T-helper 2 cell treated with Interferon-gamma antibody and Interleukin-4, amounts not matched to agents 5 μg/mL and 100 μg/mL, for 36 hours (primary cell): Measurements from ENCODE around the gene C16orf74.

Experiments
- DNase-seq: peaks from one replicate; pipeline ENCODE4 v3.0.0; 2021; ENCODE audit warnings: low spot score
- H3K27ac Mint-ChIP-seq: one replicate; pipeline ENCODE4 v1.8.0; 2021; ENCODE audit warnings: mild to moderate bottlenecking, mixed read lengths
- H3K27me3 Mint-ChIP-seq: one replicate; pipeline ENCODE4 v1.8.0; 2021; ENCODE audit warnings: low read depth, mixed read lengths
- H3K36me3 Mint-ChIP-seq: one replicate; pipeline ENCODE4 v1.8.0; 2021; ENCODE audit warnings: low read depth, mixed read lengths
- H3K4me1 Mint-ChIP-seq: one replicate; pipeline ENCODE4 v1.8.0; 2021; ENCODE audit warnings: low read depth, mixed read lengths
- H3K4me3 Mint-ChIP-seq: one replicate; pipeline ENCODE4 v1.8.0; 2022; ENCODE audit warnings: mild to moderate bottlenecking, moderate library complexity, mixed read lengths
- H3K9me3 Mint-ChIP-seq: one replicate; pipeline ENCODE4 v1.8.0; 2021; ENCODE audit warnings: mixed read lengths

Gene C16orf74

GRCh38 chr16:85695196-85696128, 55.4 kb downstream of the C16orf74 start:
- Mint-ChIP-seq H3K27ac (no peak overlapping the region), H3K27me3 (peaks cover 3% of the 10 kb centered on the region), H3K4me3 (no peak overlapping the region), H3K9me3 (no peaks in the 10 kb centered on the region), H3K4me1 (no peaks in the 10 kb centered on the region), H3K36me3 (no peaks in the 10 kb centered on the region)
- no peak for DNase-seq

GRCh38 chr16:85690469-85691064, 60.3 kb downstream of the C16orf74 start:
- Mint-ChIP-seq H3K9me3 (no peaks in the 10 kb centered on the region), H3K4me3 (no peak overlapping the region), H3K36me3 (peaks cover 9% of the 10 kb centered on the region), H3K4me1 (peaks cover 8% of the 10 kb centered on the region), H3K27ac (no peak overlapping the region), H3K27me3 (peaks cover 3% of the 10 kb centered on the region)
- DNase-seq = no peak

GRCh38 chr16:85689950-85690320, 61.0 kb downstream of the C16orf74 start:
- Mint-ChIP-seq H3K36me3 (peaks cover 9% of the 10 kb centered on the region), H3K27me3 (peaks cover 3% of the 10 kb centered on the region), H3K4me3 (no peak overlapping the region), H3K27ac (no peak overlapping the region), H3K9me3 (no peaks in the 10 kb centered on the region), H3K4me1 (peaks cover 8% of the 10 kb centered on the region)
- DNase-seq = no peak

GRCh38 chr16:85689285-85689949, 61.5 kb downstream of the C16orf74 start:
- Mint-ChIP-seq H3K36me3 (peaks cover 10% of the 10 kb centered on the region), H3K4me3 (peak overlapping the region; percentile 78), H3K27ac (no peak overlapping the region), H3K27me3 (peaks cover 3% of the 10 kb centered on the region), H3K9me3 (no peaks in the 10 kb centered on the region), H3K4me1 (peaks cover 9% of the 10 kb centered on the region)
- DNase-seq = no peak

GRCh38 chr16:85688586-85689284, 62.2 kb downstream of the C16orf74 start, which contains the start of gene GINS2:
GINS2 (minus strand) TSS chr16:85688954; CDS start chr16:85688898, 56 bp downstream.
- DNase-seq = peak; percentile 91
- H3K9me3 Mint-ChIP-seq = no peaks in the 10 kb centered on the region
- H3K4me1 Mint-ChIP-seq = peaks cover 11% of the 10 kb centered on the region
- peak within 1 kb of the TSS; percentile 80 for H3K27ac Mint-ChIP-seq
- peak within 1 kb of the TSS; percentile 87 for H3K4me3 Mint-ChIP-seq
- peaks cover 3% of the 10 kb centered on the region for H3K27me3 Mint-ChIP-seq
- H3K36me3 Mint-ChIP-seq = peaks cover 13% of the 10 kb centered on the region

- Mint-ChIP-seq H3K27me3 (peaks cover 3% of the 10 kb centered on the region), H3K4me3 (peak overlapping the region; percentile 87), H3K9me3 (no peaks in the 10 kb centered on the region), H3K36me3 (peaks cover 13% of the 10 kb centered on the region), H3K4me1 (peaks cover 11% of the 10 kb centered on the region), H3K27ac (peak overlapping the region; percentile 80)
- no peak for DNase-seq
These were observed 63.0 kb downstream of the C16orf74 start for GRCh38 chr16:85687651-85688471.

- Mint-ChIP-seq H3K27ac (peak overlapping the region; percentile 67), H3K4me3 (peak overlapping the region; percentile 87), H3K27me3 (peaks cover 3% of the 10 kb centered on the region), H3K36me3 (peaks cover 13% of the 10 kb centered on the region), H3K4me1 (peaks cover 11% of the 10 kb centered on the region), H3K9me3 (no peaks in the 10 kb centered on the region)
- peak; percentile 8 for DNase-seq
These were observed 63.8 kb downstream of the C16orf74 start for GRCh38 chr16:85686912-85687591.

- Mint-ChIP-seq H3K4me3 (no peak overlapping the region), H3K27me3 (no peaks in the 10 kb centered on the region), H3K9me3 (no peaks in the 10 kb centered on the region), H3K36me3 (peaks cover 23% of the 10 kb centered on the region), H3K27ac (no peak overlapping the region), H3K4me1 (peaks cover 20% of the 10 kb centered on the region)
- no peak for DNase-seq
These were observed 65.6 kb downstream of the C16orf74 start for GRCh38 chr16:85685251-85685650.

- H3K27me3 Mint-ChIP-seq = no peaks in the 10 kb centered on the region
- peaks cover 31% of the 10 kb centered on the region for H3K36me3 Mint-ChIP-seq
- H3K27ac Mint-ChIP-seq = no peak overlapping the region
- H3K9me3 Mint-ChIP-seq = no peaks in the 10 kb centered on the region
- no peak overlapping the region for H3K4me3 Mint-ChIP-seq
- DNase-seq = no peak
- H3K4me1 Mint-ChIP-seq = peaks cover 25% of the 10 kb centered on the region
These were observed 67.5 kb downstream of the C16orf74 start for GRCh38 chr16:85683363-85683762.

- Mint-ChIP-seq H3K27me3 (no peaks in the 10 kb centered on the region), H3K4me3 (no peak overlapping the region), H3K27ac (no peak overlapping the region), H3K36me3 (peaks cover 31% of the 10 kb centered on the region), H3K4me1 (peaks cover 25% of the 10 kb centered on the region), H3K9me3 (no peaks in the 10 kb centered on the region)
- DNase-seq = no peak
These were observed 68.4 kb downstream of the C16orf74 start for GRCh38 chr16:85682516-85682915.

- Mint-ChIP-seq H3K9me3 (no peaks in the 10 kb centered on the region), H3K27ac (peak overlapping the region; percentile 3), H3K36me3 (peaks cover 27% of the 10 kb centered on the region), H3K4me3 (no peak overlapping the region), H3K27me3 (no peaks in the 10 kb centered on the region), H3K4me1 (peaks cover 18% of the 10 kb centered on the region)
- DNase-seq = no peak
These were observed 69.6 kb downstream of the C16orf74 start for GRCh38 chr16:85681255-85681654.

GRCh38 chr16:85680352-85680944, 70.4 kb downstream of the C16orf74 start:
- no peaks in the 10 kb centered on the region for H3K27me3 Mint-ChIP-seq
- DNase-seq = no peak
- no peak overlapping the region for H3K4me3 Mint-ChIP-seq
- no peaks in the 10 kb centered on the region for H3K9me3 Mint-ChIP-seq
- H3K36me3 Mint-ChIP-seq = peaks cover 33% of the 10 kb centered on the region
- peak overlapping the region; percentile 20 for H3K27ac Mint-ChIP-seq
- H3K4me1 Mint-ChIP-seq = peaks cover 21% of the 10 kb centered on the region
